ENCODE results near the gene CHMP4B.

Gene CHMP4B

GRCh38 chr20:33866398-33867100 lies 55.4 kb downstream of the CHMP4B start:
- no peak for FAIRE-seq

- no peak for FAIRE-seq
Observed at GRCh38 chr20:33868042-33868441, 56.9 kb downstream of the CHMP4B start.

- no peak for FAIRE-seq
Observed at GRCh38 chr20:33868595-33868994, 57.4 kb downstream of the CHMP4B start.

GRCh38 chr20:33869283-33869682 lies 58.1 kb downstream of the CHMP4B start:
- FAIRE-seq = no peak

- FAIRE-seq = no peak
Observed at GRCh38 chr20:33871362-33871761, 60.2 kb downstream of the CHMP4B start.

GRCh38 chr20:33874129-33874528 lies 63.0 kb downstream of the CHMP4B start:
- no peak for FAIRE-seq

GRCh38 chr20:33875055-33875454 lies 63.9 kb downstream of the CHMP4B start:
- no peak for FAIRE-seq

GRCh38 chr20:33875534-33876026 lies 64.4 kb downstream of the CHMP4B start:
- no peak for FAIRE-seq

GRCh38 chr20:33878583-33878982 lies 67.4 kb downstream of the CHMP4B start:
- no peak for FAIRE-seq

- FAIRE-seq = no peak
Observed at GRCh38 chr20:33880396-33880795, 69.2 kb downstream of the CHMP4B start.

GRCh38 chr20:33881989-33882388 lies 70.8 kb downstream of the CHMP4B start:
- no peak for FAIRE-seq

GRCh38 chr20:33882481-33882880 lies 71.3 kb downstream of the CHMP4B start:
- no peak for FAIRE-seq

- no peak for FAIRE-seq
Observed at GRCh38 chr20:33883164-33883563, 72.0 kb downstream of the CHMP4B start.

- no peak for FAIRE-seq
Observed at GRCh38 chr20:33884633-33885032, 73.5 kb downstream of the CHMP4B start.

GRCh38 chr20:33889312-33889711 lies 78.2 kb downstream of the CHMP4B start:
- FAIRE-seq = no peak

GRCh38 chr20:33890557-33890956 lies 79.4 kb downstream of the CHMP4B start:
- FAIRE-seq = no peak

GRCh38 chr20:33893314-33893713 lies 82.2 kb downstream of the CHMP4B start:
- no peak for FAIRE-seq

GRCh38 chr20:33894798-33895197 lies 83.7 kb downstream of the CHMP4B start:
- FAIRE-seq = no peak

- no peak for FAIRE-seq
Observed at GRCh38 chr20:33896509-33896908, 85.4 kb downstream of the CHMP4B start.

GRCh38 chr20:33897313-33897912 lies 86.3 kb downstream of the CHMP4B start:
- no peak for FAIRE-seq

GRCh38 chr20:33899106-33899505 lies 88.0 kb downstream of the CHMP4B start:
- FAIRE-seq = no peak

GRCh38 chr20:33900521-33901131 lies 89.5 kb downstream of the CHMP4B start:
- no peak for FAIRE-seq

- FAIRE-seq = no peak
Observed at GRCh38 chr20:33901132-33901523, 90.0 kb downstream of the CHMP4B start.

- no peak for FAIRE-seq
Observed at GRCh38 chr20:33902011-33902410, 90.9 kb downstream of the CHMP4B start.

Measured in endometrium (tissue), 2 donors.